NCI-H2171 treated with DMSO at 0.1 percent for 48 hours (cell line): ENCODE data around the gene PM20D1.

Source experiments
- DNase-seq: peaks from one replicate; lab custom pipeline; 2025; lab: John Stamatoyannopoulos, UW

Gene PM20D1

DNA sequence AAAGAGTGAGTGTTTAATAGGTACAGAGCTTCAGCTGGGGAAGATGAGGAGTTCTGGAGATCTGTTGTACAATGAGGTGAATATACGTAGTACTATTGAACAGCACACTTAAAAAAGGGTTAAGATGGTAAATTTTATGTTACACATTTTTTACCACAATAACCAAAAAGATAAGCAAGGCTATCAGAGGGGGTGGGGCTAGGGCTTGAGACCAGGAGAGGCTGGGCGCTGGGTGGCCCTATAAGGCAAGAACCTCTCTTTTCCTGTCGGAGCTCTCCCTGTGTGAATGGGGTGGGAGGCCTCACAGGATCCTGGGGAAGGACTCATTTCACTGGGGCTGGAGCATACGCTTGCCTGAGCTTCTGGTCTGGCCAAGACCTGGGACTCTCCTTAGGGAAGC lies 45.9 kb downstream of the PM20D1 start:
- no peak for DNase-seq

DNA sequence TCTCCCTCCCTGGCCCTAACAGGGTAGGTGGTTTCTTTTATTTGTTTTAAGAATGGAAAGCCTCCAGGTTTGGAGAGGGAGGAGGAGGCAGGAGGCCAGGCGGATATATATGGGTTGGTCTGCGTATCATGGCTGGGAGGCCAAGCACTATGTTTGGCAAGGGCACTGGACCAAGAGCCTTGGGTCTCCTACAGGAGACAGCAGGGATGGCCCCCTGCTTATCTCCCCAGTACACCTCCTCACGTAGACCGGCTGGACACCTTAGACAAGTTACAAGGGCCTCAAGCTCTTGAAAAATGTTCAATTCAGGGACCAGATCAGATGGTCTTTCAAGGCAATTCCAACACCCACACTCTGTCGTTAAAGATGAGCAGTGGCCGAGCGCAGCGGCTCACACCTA lies 47.9 kb downstream of the PM20D1 start:
- no peak for DNase-seq

DNA sequence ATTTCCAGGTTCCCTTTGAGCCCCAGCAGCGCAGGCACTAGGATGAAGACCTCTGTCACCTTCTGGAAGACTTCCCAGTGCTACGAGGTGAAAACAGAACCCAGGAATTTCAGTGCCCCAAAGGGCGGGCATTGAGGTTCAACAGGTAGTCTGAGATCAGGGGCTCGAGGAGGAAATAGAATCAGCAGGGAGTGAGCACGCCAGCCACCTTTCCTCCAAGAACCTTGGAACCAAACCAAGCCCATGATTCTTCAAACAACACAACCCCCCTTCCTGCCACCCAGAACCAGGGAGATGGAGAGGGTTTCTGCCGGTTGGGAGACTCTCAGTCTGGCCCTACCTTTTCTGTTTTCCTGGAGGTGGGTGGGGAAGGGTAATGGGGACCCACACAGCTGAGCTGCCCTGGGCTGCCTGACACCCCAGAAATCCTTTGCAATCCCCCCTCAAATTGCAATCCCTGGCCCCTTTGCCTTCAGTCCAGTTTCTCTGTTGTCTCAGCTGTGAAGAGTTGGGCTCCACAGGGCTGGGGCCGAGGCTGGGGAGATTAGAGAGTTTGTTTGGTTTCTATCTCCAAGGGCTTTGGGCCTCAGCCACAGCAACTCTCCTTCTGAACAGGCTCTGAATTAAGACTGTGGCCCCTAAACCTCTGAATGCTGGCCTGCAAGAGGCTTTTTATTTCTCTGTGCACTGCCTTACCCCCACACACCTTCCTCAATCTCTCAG lies 48.8 kb downstream of the PM20D1 start:
- DNase-seq = no peak

DNA sequence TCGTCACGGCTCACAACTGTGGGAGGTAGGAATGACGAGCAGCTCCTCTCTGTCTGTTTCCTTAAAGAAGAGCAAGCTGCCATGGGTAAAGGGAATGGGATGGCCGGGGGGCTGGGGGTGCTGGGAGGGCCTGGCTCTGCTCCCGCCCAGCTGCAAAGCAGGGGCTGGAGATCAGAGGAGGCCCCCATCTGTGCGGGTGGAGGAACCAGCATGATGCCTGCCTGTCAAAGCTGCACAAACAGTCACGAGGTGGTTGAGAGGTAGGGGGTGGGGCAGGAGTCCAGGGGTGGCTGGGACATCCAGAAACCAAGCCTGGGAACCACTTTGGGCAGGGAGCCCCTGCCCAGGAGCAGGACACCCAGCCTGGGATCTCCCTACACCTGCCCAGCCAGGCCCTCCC lies 49.5 kb downstream of the PM20D1 start:
- no peak for DNase-seq

DNA sequence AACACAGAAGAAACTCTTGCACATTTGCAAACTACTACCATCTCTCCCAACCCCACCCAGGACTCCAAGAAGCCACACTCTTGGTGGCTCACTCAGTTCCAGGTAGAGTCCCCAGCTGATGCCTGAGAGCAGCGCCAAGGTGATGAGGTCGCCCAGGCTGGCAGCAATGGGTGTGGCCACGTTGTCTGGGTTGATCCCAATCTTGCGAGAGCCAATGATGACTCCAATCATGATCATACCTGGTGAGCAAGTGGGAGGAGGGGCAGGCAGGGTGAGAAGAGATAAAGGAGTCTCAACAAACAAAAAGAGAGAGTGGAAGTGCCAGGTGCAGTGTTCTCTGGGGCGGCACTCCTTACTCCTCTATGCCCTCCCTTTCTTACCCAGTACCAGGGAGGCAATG lies 51.4 kb downstream of the PM20D1 start:
- DNase-seq = no peak

DNA sequence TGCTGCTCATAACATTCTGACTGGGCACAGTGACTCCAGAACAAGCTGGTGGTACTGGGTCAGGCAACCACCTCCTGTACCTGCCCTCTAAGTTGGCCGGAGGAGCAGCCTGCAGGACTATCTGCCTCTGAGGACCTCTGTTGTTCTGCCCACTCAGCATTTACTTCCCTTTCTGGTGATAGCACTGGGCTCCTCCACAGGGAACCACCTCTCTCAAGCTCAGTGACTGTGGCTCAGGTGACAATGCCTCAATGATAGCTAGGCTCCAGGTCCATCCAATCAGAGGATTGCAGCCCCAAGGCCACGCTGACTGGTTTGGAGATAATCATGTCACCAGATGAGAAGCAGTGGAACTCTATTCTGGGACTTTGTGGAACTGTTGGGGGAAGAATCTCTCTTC lies 52.8 kb downstream of the PM20D1 start:
- no peak for DNase-seq

DNA sequence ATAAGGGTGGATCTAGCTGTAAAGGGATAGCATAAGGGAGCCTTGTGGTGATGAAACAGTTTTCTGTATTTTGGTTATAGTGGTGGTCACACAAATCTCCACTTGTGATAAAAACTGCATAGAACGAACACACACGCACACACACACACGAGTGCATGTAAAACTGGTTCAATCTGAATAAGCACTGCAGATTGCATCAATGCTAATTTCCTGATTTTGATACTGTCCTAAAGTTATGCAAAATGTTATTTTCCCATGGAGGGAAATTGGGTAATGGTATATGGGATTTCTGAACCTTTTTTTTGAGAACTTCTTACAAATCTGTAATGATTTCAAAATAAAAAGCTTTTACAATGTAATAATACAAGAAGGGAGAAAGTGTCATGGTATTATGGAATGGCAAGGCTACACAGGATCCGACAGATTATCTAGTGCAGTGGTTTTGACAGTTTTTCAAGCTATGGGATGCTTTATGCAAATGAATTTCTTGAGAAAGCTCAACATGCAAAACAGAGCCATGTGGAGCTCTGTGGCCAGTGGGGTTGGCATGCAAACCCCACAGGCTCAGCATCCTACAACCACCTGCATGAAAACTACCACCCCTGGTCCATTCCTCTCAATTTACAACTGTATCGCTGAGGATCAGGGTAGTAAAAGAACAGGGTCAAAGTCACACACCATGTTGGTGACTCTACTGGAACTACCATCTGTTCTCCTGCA lies 55.8 kb downstream of the PM20D1 start:
- no peak for DNase-seq

DNA sequence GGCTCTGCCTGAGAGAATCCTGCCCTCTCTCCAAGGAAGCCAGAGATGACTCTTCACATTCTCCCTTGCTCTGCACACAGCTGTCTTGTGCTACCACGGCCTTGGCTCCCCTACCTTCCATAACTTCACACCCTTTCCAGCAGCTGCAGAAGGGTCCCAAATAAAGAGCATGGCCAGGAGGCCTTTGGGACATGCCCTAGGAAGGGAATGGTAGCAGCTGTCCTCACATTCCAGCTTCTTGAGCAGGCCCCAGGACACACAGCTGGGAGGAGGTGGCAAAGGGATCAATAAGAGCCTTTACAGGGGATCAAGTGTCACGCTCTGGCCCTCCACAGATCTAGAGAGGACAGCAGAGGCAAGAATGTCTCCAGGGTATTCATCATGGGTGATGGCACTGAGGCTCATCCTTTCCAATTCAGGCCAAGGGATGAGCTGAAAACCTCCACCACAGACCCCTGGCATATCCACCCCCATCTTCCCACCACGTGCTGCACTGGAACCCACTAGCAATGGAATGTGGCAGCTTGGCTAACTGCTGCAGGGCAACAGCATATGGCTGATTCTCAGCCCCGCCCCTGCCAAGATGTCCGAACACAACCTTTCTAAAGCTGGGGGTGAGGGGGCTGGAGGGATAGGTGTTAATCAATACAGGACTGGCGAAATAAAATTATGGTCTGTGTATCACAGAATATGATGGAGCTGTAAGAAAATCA lies 56.8 kb downstream of the PM20D1 start:
- no peak for DNase-seq

DNA sequence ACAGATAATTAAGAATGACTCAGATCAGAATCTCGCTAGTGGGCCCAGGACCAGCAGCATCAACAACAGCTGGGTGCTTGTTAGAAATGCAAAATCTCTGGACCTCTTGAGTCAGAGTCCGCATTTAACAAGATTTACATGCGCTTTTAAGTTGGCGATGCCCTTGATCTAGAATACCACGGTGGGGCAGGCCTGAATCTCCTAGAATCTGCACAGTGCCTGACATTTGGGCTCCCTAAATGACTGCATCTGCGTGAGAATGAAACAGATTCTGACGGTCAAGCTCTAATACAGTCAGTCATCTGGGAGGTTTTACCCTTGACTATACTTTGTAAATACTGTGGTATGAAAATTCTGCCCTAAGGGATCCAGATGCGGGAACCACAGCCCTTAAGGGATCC lies 57.5 kb downstream of the PM20D1 start:
- DNase-seq = no peak

DNA sequence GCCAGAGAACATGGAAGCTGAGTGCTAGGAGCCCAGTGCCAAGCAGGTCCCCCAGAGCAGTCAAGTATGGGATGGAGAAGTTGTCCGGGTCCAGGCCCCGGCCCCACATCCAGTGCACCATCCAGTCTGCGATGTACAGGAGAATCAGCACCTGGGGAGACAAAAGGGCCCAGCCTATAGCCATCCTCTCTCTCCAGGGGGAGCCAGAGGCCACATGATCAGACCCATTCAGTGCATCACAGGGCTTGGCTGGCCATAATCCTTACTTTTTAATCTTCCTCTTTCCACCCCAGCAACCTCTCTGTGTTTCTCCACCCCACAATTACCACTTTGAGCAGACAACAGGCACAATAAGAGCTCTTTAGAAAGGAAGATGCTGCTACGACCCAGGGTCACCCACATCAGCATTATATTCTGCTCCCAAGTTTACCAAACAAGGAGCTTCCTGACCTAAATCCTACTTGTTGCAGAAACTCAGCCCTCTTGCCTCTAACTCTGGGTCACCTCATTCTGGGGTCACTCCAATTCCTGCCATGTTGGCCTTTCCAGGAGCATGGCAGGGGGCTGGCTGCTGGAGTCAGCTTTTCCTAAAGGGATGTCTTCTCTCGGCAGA lies 58.3 kb downstream of the PM20D1 start:
- peak; percentile 46 for DNase-seq

DNA sequence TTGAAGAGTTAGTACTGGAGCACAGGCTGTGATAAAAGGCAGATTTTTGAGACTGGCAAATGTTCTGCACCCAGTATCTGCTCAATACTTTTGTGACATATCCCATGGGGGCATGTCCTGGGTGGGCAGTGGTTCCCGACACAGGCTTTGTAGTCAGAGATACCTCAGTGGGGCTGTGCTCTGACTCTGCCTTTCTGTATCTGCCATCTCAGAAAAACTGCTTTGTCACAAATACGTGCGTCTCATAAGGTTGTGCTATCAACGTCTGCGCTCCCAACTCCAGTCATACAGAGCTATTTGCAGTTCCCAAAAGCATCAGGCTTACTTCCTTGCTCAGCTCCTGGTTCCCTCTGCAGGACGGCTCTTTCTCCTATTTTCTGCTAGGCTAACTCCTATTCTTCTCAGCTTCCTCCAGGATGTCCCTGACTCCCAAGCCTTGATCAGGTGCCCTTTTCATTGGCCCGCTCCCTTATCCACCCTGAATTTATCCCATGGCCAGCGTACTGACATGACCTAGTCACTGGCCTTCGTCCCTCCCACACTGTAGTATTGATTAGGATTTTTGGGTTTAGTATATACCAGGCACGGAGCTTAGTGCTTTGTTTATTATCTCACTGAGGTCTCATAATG lies 62.5 kb downstream of the PM20D1 start:
- DNase-seq = no peak

DNA sequence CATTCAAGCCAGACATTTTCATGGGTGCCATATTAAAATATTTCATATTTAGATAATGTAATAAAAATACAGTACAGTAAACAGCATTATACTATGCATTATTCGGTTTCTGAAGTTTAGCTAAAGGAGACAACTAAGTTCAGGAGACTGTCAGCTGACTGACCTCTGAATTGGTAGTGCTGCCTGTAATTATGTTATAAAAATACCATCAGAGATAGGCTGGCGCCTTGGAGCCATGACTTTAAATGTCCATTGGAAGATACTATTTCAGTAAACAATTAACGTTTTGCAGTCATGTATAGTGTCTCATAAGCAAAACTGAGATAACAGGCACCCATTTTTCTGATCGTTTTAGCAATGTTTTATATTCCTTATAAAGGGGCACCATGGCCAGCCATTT lies 63.3 kb downstream of the PM20D1 start:
- DNase-seq = no peak

DNA sequence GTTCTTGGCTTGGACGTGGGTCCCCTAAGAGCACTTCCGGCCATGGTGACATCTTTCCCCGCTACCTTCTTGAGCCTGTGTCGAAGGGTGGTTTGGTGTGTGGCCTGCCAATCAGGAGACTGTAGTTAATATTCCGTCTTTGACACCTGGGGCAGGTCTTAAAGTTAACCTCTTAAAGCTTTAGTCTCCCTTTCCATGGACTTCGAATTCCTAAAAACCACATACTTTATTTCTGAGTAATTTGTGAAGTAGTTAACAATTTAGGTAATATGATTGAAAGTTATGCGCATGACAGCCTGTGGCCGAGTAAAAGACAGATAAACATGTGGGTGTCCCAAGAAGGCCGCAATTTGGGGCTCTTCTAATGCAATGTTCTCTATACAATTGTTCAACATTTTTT lies 64.5 kb downstream of the PM20D1 start:
- no peak for DNase-seq

DNA sequence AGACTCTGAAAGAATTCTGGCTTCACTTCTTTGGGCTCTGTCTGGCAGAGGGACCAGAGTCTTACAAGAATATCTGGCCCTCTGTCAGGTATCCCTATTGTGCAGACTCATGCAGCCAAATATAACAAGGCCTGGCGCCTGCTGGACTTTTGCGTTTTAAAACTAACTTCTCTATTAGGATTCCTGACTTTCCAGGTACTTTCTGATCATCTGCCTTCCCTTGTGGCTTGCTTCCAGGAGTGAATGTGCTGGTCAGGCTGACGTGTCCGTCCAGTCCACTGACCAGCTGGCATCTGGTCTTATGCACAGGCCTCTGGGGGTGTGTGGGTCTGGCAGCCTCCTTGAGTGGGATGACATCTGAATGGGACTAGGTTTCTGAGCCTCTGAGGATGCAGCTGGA lies 66.0 kb downstream of the PM20D1 start:
- DNase-seq = no peak

DNA sequence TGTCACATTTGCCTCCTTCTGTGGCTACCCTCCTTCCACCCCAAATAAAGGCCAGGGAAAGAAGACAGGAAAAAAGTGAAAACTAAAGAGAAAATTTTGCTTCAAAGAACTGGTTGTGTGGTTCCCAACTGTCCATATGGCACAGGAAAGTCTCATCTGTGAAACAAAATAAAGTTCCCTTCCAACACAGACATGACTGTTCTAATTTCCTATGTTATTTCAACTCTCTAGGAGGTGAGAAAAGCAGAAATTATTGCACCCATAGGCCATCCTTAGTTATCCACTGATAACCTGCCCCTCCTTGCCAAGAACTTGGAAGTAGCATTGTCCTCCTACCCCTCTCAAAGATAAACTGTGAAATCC lies 66.5 kb downstream of the PM20D1 start:
- no peak for DNase-seq

DNA sequence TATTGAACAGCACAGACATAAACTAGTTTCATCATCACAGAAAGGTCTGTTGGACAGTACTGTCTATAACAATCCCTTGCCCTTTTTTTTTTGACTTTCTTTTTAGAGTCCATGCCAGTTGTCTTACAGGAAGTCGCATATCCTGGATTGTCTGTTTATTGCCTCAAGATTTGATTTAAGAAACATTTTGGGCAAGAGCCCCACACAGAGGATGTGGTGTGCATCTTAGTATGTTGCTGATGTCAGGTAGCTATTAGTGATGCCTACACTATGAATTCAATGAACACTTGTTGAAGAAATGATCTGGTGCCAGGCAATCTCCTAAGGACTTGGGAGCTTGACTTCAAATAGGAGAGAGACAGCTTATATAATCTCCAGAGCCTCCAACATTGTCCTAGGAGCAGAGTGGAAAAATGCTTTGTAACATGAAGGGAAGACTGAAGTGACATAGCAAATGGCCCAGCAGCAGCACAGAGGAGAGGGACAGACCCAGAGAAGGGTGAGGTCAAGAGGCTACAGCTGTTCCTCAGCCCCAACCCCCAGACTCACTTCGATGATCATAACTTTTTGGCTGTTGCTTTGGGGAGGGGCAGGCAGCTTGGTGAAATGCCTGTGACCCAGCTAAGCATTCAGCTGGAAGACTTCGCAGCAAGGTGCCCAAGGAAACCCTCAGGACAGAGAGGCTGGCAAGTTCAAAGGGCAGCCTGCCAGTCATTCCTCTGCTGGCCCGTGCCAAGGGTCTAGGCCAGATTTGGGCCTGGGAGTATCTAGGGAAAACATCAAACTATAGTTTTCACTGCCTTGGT lies 67.1 kb downstream of the PM20D1 start:
- no peak for DNase-seq

DNA sequence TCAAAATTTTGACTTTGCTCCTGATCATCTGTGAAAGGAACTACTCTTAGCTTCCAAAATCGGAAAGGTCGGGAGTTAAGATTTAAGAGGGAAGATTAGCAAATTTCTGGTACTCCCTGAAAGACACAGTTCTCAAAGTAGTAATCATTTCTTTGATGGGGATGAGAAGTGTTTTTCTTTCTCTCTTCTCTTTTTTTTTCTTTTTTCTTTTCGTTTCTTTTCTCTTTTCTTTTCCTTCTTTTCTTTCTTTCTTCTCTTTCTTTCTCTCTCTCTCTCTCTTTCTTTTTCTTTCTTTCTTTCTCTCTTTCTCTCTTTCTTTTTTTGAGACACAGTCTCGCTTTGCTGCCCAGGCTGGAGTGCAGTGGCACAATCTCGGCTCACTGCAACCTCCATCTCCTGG lies 69.6 kb downstream of the PM20D1 start:
- no peak for DNase-seq
